ENCODE measurements around the gene SYNCRIP. TPM values are rescaled to one million over a fixed set of nuclear protein-coding genes. Genes with fewer than 3 reads are reported as not detected.
"Not testable (repeated sequence)": the region's sequence is repeated elsewhere in the genome, so short reads cannot be mapped to it uniquely, and the experiment has no call there.

The SYNCRIP gene
- total RNA-seq, 1 donor from 2014 or later: 88.8 TPM

DNA sequence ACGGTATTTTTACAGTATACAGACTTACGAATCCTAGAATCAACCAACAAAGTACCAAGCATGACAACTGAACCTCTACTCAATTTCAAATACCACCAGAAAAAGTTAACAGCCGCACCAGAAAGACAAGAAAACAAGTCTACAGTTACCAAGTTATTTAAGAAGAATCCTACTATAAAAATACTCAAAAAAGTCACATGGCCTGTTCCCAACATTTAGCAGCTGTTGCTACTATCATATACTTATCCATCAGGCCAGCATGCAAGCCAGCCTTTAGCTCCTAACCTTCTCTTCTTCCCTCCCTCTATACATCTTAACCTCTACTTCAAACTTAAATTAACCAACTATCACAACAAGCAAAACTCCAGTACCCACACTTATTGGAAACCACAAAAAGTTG, 1.9 kb downstream of the SYNCRIP start:
- Histone ChIP-seq H3K27me3 (ENCODE audit: control insufficient read depth, insufficient read depth, low read length) (no peaks in the 10 kb centered on the region), H3K36me3 (ENCODE audit: control insufficient read depth, insufficient read depth, low read length) (no peaks in the 10 kb centered on the region), H3K4me3 (ENCODE audit: low read depth, low read length) (peak overlapping the region; percentile 100)
- TF ChIP-seq CTCF (IDR thresholded peaks at IDR 0.05; ENCODE audit: insufficient read depth, low read length, poor library complexity, severe bottlenecking): no peak
- DNase-seq (ENCODE audit: low read depth): no peak

DNA sequence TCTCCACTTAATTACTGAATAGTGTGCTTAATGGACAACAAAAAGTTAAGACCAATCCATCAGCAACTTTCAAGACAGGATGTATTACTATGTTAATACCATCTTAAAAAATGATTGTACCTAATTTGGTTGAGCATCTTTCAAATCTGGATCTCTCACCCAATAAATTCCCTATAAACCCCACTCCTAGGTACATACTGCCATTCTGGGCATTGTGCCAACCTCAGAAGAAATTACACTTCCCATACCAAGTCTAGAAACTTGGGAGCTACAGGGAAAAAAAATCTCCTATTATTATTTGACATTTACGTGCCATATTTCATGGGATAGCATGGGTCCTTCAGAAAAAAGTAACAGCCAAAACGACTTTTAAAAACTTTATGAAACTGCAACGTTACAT, 5.1 kb downstream of the SYNCRIP start:
- Histone ChIP-seq H3K4me3 (ENCODE audit: low read depth, low read length) (no peak overlapping the region), H3K36me3 (ENCODE audit: control insufficient read depth, insufficient read depth, low read length) (no peaks in the 10 kb centered on the region), H3K27me3 (ENCODE audit: control insufficient read depth, insufficient read depth, low read length) (no peaks in the 10 kb centered on the region)
- TF ChIP-seq CTCF (IDR thresholded peaks at IDR 0.05; ENCODE audit: insufficient read depth, low read length, poor library complexity, severe bottlenecking): no peak
- DNase-seq (ENCODE audit: low read depth): no peak

DNA sequence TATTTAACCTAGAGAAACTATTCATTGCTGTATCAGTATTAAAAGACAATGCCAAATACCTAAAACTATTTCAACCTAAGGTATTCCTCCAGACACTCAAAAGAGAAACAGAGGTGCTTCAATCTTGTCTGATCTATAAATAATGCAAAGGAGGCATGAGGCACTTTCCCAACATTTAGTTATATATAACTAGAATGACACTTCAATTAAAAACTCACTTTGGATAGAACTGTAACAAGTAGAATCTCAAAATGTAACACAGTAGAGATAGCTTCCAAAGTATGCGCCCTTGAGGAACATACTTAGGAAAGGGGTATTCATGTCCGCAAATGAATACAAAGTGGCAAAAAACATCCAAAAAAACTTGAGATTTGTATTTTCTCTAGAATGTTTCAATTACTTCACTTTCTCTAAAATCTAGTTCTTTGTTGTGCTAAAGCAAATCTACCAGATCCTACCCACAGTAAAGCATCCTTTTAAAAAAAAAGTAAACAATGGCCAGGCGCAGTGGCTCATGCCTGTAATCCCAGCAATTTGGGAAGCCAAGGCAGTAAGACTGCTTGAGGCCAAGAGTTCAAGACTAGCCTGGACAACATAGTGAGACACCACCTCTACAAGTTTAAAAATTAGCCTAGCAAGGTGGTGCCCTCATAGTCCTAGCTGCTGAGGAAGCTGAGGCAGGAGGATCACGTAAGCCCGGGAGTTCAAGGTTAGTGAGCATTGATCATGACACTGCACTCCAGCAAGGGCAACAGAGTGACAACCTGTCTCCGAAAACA, 10.3 kb downstream of the SYNCRIP start:
- Histone ChIP-seq H3K36me3 (ENCODE audit: control insufficient read depth, insufficient read depth, low read length) (peaks cover 1% of the 10 kb centered on the region), H3K27me3 (ENCODE audit: control insufficient read depth, insufficient read depth, low read length) (no peaks in the 10 kb centered on the region), H3K4me3 (ENCODE audit: low read depth, low read length) (no peak overlapping the region)
- TF ChIP-seq CTCF (IDR thresholded peaks at IDR 0.05; ENCODE audit: insufficient read depth, low read length, poor library complexity, severe bottlenecking): no peak
- no peak for DNase-seq (ENCODE audit: low read depth)

- not testable (repeated sequence) for H3K36me3 ChIP-seq (ENCODE audit: control insufficient read depth, insufficient read depth, low read length); H3K27me3 ChIP-seq (ENCODE audit: control insufficient read depth, insufficient read depth, low read length); DNase-seq (ENCODE audit: low read depth); H3K4me3 ChIP-seq (ENCODE audit: low read depth, low read length)
Measured at GRCh38 chr6:85631117-85631516, 11.6 kb downstream of the SYNCRIP start.

- Histone ChIP-seq H3K36me3 (ENCODE audit: control insufficient read depth, insufficient read depth, low read length) (peaks cover 1% of the 10 kb centered on the region), H3K4me3 (ENCODE audit: low read depth, low read length) (no peak overlapping the region), H3K27me3 (ENCODE audit: control insufficient read depth, insufficient read depth, low read length) (no peaks in the 10 kb centered on the region)
- TF ChIP-seq CTCF (IDR thresholded peaks at IDR 0.05; ENCODE audit: insufficient read depth, low read length, poor library complexity, severe bottlenecking): no peak
- no peak for DNase-seq (ENCODE audit: low read depth)
Measured at GRCh38 chr6:85628353-85628752, 14.3 kb downstream of the SYNCRIP start.

- no peaks in the 10 kb centered on the region for H3K36me3 ChIP-seq (ENCODE audit: control insufficient read depth, insufficient read depth, low read length)
- TF ChIP-seq CTCF (IDR thresholded peaks at IDR 0.05; ENCODE audit: insufficient read depth, low read length, poor library complexity, severe bottlenecking): no peak
Measured at GRCh38 chr6:85620308-85620707, 22.4 kb downstream of the SYNCRIP start.

More at GRCh38 chr6:85620308-85620707, 22.4 kb downstream of the SYNCRIP start:
- DNase-seq (ENCODE audit: low read depth): no peak
- Histone ChIP-seq H3K27me3 (ENCODE audit: control insufficient read depth, insufficient read depth, low read length) (no peaks in the 10 kb centered on the region), H3K4me3 (ENCODE audit: low read depth, low read length) (no peak overlapping the region)

All from kidney epithelial cell (primary cell).